Bronchial epithelial cell (primary cell): ENCODE results near the gene SERP2. TPM values are rescaled to one million over a fixed set of nuclear protein-coding genes. Genes with fewer than 3 reads are reported as not detected.

ENCODE experiments used
- DNase-seq: peaks from one replicate; pipeline ENCODE4 v3.0.0-alpha.2; 2010; ENCODE audit warnings: low read depth
- FAIRE-seq: peaks from 2 replicates; lab custom pipeline; 2011; peaks lifted over from hg19 to GRCh38; lab: Jason Lieb, UNC
- H3K27me3 ChIP-seq: 2 replicates; pipeline ENCODE4 v1.5.1; 2011; ENCODE audit warnings: low read length; ENCODE audit not compliant: control insufficient read depth, insufficient read depth
- H3K36me3 ChIP-seq: 2 replicates; pipeline ENCODE4 v1.5.1; 2011; ENCODE audit warnings: low read length; ENCODE audit not compliant: control insufficient read depth, insufficient read depth
- H3K4me3 ChIP-seq: 2 replicates; pipeline ENCODE4 v1.5.1; 2011; ENCODE audit warnings: mild to moderate bottlenecking, low read depth, low read length, control low read depth
- total RNA-seq: library from RNA; depleted of rRNA; stranded (reverse); fragments of >200 nt; gene quantifications from 2 replicates; pipeline ENCODE4 v1.2.1, GENCODE V29; 2014
- TF ChIP-seq, protein P1 (sequence below): IDR thresholded peaks from 2 replicates; pipeline ENCODE4 v1.5.1; 2011; ENCODE audit warnings: mild to moderate bottlenecking, moderate library complexity, low read length, control low read depth, inconsistent platforms; ENCODE audit not compliant: insufficient read depth, severe bottlenecking

Gene SERP2
- total RNA-seq, 1 donor from 2014 or later = 1.1 TPM

DNA sequence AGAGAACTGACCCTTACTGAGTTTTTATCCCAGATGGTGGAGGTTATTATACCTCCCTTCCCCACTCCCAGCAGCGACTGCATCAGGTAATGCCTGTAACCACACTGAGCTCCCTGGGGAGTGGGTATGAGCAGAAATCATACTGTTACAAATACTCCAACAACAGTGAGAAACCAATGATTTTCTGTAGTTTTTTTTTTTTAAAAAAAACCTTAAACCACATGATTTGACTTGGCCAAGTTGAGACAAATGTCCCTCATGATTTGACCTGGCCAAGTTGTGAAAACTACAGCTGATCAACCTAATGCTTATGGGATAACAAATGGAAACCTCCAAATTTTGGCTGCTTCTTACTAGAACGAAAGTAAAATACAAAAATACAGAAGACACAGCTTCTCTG is 33.1 kb upstream of the SERP2 start:
- FAIRE-seq = no peak
- no peaks in the 10 kb centered on the region for H3K36me3 ChIP-seq
- no peak overlapping the region for H3K4me3 ChIP-seq
- no peaks in the 10 kb centered on the region for H3K27me3 ChIP-seq
- TF ChIP-seq, protein P1, sequence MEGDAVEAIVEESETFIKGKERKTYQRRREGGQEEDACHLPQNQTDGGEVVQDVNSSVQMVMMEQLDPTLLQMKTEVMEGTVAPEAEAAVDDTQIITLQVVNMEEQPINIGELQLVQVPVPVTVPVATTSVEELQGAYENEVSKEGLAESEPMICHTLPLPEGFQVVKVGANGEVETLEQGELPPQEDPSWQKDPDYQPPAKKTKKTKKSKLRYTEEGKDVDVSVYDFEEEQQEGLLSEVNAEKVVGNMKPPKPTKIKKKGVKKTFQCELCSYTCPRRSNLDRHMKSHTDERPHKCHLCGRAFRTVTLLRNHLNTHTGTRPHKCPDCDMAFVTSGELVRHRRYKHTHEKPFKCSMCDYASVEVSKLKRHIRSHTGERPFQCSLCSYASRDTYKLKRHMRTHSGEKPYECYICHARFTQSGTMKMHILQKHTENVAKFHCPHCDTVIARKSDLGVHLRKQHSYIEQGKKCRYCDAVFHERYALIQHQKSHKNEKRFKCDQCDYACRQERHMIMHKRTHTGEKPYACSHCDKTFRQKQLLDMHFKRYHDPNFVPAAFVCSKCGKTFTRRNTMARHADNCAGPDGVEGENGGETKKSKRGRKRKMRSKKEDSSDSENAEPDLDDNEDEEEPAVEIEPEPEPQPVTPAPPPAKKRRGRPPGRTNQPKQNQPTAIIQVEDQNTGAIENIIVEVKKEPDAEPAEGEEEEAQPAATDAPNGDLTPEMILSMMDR = no peak
- no peak for DNase-seq

DNA sequence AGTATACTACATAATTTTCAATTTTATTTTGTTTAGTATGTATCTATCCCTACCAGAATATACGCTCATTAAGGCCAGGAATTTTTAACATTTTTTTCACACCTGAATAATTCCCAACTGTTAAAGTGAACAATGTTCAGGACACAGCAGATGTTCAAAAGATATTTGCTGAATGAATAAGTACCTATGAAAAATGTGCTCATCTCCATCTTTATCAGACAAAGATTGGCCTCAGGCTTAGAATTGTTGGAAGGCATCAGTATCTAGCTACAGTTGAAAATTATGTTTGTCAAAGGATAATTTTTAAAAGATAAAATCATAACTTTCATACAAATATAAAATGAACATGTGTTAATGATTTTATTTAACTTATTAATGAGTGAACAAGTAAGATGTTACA is 30.9 kb upstream of the SERP2 start:
- FAIRE-seq = no peak
- TF ChIP-seq, protein P1 = no peak
- H3K4me3 ChIP-seq = no peak overlapping the region

DNA sequence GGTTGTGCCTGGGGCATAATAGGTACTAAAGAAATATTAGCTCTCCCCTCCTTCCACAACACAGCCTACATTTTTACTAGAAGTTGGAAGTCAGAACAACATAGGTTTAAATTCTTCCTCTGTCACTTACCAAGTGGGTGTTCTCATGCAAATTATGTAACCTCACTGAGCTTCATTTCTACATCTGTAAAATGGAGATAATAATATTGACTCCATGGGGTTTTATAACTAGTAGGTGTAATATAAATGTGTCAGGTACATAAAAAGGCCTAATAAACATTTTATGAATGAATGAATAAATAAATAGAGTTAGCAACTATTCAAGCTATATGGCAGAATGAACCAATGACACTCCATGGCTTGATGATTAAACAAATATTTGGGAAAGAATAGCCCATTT is 27.1 kb upstream of the SERP2 start:
- Histone ChIP-seq H3K4me3 (no peak overlapping the region), H3K27me3 (no peaks in the 10 kb centered on the region), H3K36me3 (no peaks in the 10 kb centered on the region)
- DNase-seq = no peak
- no peak for FAIRE-seq
- TF ChIP-seq, protein P1 = no peak

More for the DNA sequence above, 30.9 kb upstream of the SERP2 start:
- no peaks in the 10 kb centered on the region for H3K36me3 ChIP-seq
- no peaks in the 10 kb centered on the region for H3K27me3 ChIP-seq
- DNase-seq = no peak

DNA sequence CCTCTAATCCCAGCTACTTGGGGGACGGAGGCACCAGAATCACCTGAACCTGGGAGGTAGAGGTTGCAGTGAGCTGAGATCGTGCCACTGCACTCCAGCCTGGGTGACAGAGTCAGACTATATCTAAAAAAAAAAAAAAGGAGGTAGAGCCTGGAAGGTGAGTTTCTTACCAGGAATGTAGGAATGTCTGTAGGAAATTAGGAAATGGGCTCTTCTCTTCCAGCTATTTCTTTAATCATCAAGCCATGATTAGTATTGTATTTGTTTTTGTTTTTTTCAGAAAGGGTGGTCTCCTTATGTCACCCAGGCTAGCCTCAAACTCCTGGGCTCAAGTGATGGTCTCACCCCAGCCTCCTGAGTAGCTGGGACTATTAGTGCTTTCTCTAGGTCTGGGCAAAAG is 26.3 kb upstream of the SERP2 start:
- FAIRE-seq (no peak), DNase-seq (peak; percentile 66)
- no peaks in the 10 kb centered on the region for H3K27me3 ChIP-seq
- H3K4me3 ChIP-seq = no peak overlapping the region
- no peaks in the 10 kb centered on the region for H3K36me3 ChIP-seq
- TF ChIP-seq, protein P1 = no peak

DNA sequence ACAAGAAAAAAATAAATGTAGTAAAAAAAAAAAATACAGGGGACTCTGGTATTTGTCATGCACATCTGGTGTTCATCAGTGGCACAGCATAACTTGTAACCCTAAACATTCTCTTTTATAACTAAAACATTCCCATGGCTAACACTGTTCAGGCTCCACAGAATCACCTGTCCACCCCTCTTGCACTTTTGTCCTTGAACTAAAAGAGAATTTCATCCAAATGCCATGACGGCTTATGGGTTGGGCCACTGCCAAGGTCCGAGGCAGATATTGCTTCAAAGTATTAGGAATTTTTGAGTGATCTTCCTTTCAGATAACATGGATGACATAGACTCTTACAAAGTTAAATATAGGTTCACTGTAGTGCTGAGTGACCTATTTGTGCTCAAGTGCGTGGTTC is 25.7 kb upstream of the SERP2 start:
- H3K36me3 ChIP-seq = no peaks in the 10 kb centered on the region
- FAIRE-seq (no peak), DNase-seq (no peak)
- no peak overlapping the region for H3K4me3 ChIP-seq
- no peaks in the 10 kb centered on the region for H3K27me3 ChIP-seq
- TF ChIP-seq, protein P1 = no peak

DNA sequence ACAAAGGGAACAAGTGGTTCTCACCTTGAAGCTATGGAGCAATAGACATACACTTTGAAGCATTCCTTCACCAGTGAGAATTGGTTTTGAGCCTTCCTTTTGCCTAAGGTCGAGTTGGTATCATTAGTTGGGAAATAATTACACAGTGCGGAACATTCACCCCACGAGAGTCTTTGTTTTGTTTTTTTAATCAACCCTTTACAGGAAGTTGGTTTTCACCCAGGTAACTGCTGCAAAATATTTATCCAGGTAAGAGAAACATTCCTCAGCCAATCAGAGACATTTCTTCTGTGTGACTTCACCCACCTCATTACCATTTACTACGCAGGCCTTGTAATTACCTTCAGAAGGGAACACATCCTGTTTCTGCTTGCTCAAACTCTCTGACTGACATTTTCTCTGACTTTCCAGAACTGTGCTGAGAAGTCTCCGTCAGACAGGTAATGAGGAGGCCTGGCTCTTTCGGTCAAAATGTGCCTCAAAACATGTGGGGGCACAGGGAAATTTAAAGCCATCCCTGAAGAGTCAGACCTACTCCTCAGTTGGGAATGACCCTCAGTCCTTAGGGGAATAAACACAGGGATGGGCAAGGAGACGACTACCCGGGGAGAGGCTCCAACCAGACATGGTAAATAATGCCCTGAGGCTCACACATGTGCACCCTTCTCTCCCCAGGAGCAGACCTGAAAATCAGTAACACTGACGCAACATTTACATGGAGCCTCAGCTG is 22.7 kb upstream of the SERP2 start:
- no peaks in the 10 kb centered on the region for H3K27me3 ChIP-seq
- H3K36me3 ChIP-seq = no peaks in the 10 kb centered on the region
- FAIRE-seq (peak; percentile 50), DNase-seq (peak; percentile 90)
- no peak overlapping the region for H3K4me3 ChIP-seq
- TF ChIP-seq, protein P1 = no peak
